Fibroblast of lung (primary cell): Measurements from ENCODE around the gene GEMIN8. TPM values are rescaled to one million over a fixed set of nuclear protein-coding genes. Genes with fewer than 3 reads are reported as not detected.

Experiments
- DNase-seq, 2 donors: peaks; one replicate each; pipeline versions ENCODE4 v3.0.0 to v3.0.0-alpha.2; 2010; ENCODE audit warnings: low read depth in 2 of 2
- H2AFZ ChIP-seq: 2 replicates; pipeline ENCODE4 v1.5.1; 2012; ENCODE audit warnings: low read length, control low read depth, inconsistent platforms
- H3K27ac ChIP-seq: 2 replicates; pipeline ENCODE4 v1.5.1; 2011; ENCODE audit warnings: low read length, control low read depth; ENCODE audit not compliant: insufficient read depth
- H3K27me3 ChIP-seq: 2 replicates; pipeline ENCODE4 v1.5.1; 2011; ENCODE audit warnings: mild to moderate bottlenecking, low read length; ENCODE audit not compliant: control insufficient read depth, insufficient read depth
- H3K36me3 ChIP-seq: 2 replicates; pipeline ENCODE4 v1.5.1; 2011; ENCODE audit warnings: low read length; ENCODE audit not compliant: control insufficient read depth, insufficient read depth
- H3K4me1 ChIP-seq: 2 replicates; pipeline ENCODE4 v1.5.1; 2011; ENCODE audit warnings: low read length; ENCODE audit not compliant: control insufficient read depth, insufficient read depth; ENCODE audit errors: extremely low read depth
- H3K4me2 ChIP-seq: 2 replicates; pipeline ENCODE4 v1.5.1; 2011; ENCODE audit warnings: low read length, control low read depth; ENCODE audit not compliant: insufficient read depth; ENCODE audit errors: extremely low read depth
- H3K4me3 ChIP-seq, 4 experiments: fragments of 200-600 bp in 1 of 4; sonication (generic) in 1 of 4; replicated peaks in 1 of 4; 2 replicates each; pipeline ENCODE4 v1.5.1; 2011 to 2016; ENCODE audit warnings: low read length in 4 of 4, low read depth in 3 of 4, mild to moderate bottlenecking in 3 of 4, control low read depth in 2 of 4, inconsistent platforms in 1 of 4, mixed read lengths in 1 of 4; ENCODE audit not compliant: insufficient read depth in 1 of 4; ENCODE audit errors: control extremely low read depth in 1 of 4
- H3K79me2 ChIP-seq: 2 replicates; pipeline ENCODE4 v1.5.1; 2012; ENCODE audit warnings: mild to moderate bottlenecking, low read length, inconsistent platforms; ENCODE audit not compliant: control insufficient read depth, insufficient read depth
- H3K9ac ChIP-seq: 2 replicates; pipeline ENCODE4 v1.5.1; 2011; ENCODE audit warnings: mild to moderate bottlenecking, low read length, control low read depth; ENCODE audit not compliant: insufficient read depth
- H3K9me3 ChIP-seq: 2 replicates; pipeline ENCODE4 v1.5.1; 2012; ENCODE audit warnings: low read depth, low read length; ENCODE audit not compliant: control insufficient read depth, insufficient read depth
- H4K20me1 ChIP-seq: 2 replicates; pipeline ENCODE4 v1.5.1; 2011; ENCODE audit warnings: low read length; ENCODE audit not compliant: control insufficient read depth, insufficient read depth; ENCODE audit errors: extremely low read depth
- EZH2 ChIP-seq: IDR thresholded peaks from 2 replicates; pipeline ENCODE4 v1.5.1; 2012; ENCODE audit warnings: low read length, control low read depth, mild to moderate bottlenecking; ENCODE audit errors: missing control alignments
- polyA plus RNA-seq, 2 donors: library from polyadenylated mRNA; depleted of rRNA in 1 of 2; stranded (reverse) in 1 of 2; unstranded in 1 of 2; fragments of >200 nt; gene quantifications; 2 replicates each; pipeline ENCODE4 v1.2.1, GENCODE V29; 2011 to 2012; ENCODE audit warnings: missing spikeins in 1 of 2
- total RNA-seq: library from RNA; depleted of rRNA; stranded (reverse); fragments of >200 nt; gene quantifications from 2 replicates; pipeline ENCODE4 v1.2.1, GENCODE V29; 2014
- TF ChIP-seq, protein P1 (sequence below), 2 donors: IDR thresholded peaks in 1 of 2; conservative IDR thresholded peaks in 1 of 2; 1 replicate in 1 of 2; 2 replicates in 1 of 2; pipeline ENCODE4 v1.5.1; 2011 to 2012; ENCODE audit warnings: low read length in 2 of 2, control low read depth in 1 of 2, inconsistent platforms in 1 of 2, low read depth in 1 of 2, mild to moderate bottlenecking in 1 of 2

GEMIN8 gene
- total and polyA plus RNA-seq, 2 donors (not counting 1 experiment from before 2014, with no cell fraction given) = 18.2 to 20.1 TPM

DNA sequence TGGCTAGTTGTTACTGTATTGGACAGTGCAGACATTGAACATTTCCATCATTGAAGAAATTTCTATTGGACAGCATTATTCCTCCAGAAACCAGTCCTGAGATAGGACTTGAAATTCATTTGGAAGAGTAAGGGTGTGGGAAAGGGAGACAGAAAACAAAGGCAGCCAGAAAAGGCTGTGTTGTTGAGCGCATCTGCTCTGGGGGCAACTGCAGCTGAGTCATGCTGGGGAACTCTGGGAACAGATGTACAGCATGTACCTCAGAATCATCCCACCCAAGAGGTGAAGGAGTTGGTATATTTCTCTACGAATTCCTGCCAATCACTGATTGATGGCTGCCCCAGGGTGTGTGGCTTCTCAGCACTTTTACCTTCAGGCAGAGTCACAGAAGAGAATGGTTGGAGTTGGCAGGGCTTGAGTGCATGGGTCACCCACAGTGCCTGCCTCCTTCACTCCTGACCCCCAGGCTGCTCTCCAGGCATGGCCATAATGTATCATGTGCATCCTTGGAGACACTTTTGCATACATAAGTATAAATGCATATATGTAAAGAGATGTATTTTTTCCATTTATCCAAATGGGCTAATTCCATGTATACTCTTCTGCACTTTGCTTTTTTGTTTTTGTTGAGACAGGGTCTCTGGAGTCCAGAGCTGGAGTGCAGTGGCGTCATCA is 39.4 kb downstream of the GEMIN8 start:
- H3K4me2 ChIP-seq = no peak overlapping the region
- DNase-seq = no peak
- H3K79me2 ChIP-seq = no peaks in the 10 kb centered on the region
- H3K27ac ChIP-seq = no peak overlapping the region
- no peaks in the 10 kb centered on the region for H3K27me3 ChIP-seq
- TF ChIP-seq EZH2 = no peak
- TF ChIP-seq, protein P1, sequence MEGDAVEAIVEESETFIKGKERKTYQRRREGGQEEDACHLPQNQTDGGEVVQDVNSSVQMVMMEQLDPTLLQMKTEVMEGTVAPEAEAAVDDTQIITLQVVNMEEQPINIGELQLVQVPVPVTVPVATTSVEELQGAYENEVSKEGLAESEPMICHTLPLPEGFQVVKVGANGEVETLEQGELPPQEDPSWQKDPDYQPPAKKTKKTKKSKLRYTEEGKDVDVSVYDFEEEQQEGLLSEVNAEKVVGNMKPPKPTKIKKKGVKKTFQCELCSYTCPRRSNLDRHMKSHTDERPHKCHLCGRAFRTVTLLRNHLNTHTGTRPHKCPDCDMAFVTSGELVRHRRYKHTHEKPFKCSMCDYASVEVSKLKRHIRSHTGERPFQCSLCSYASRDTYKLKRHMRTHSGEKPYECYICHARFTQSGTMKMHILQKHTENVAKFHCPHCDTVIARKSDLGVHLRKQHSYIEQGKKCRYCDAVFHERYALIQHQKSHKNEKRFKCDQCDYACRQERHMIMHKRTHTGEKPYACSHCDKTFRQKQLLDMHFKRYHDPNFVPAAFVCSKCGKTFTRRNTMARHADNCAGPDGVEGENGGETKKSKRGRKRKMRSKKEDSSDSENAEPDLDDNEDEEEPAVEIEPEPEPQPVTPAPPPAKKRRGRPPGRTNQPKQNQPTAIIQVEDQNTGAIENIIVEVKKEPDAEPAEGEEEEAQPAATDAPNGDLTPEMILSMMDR (conservative IDR thresholded peaks at IDR 0.05 in 1 of 2, IDR thresholded peaks at IDR 0.05 in 1 of 2; ENCODE audit: low read depth in 1 of 2, low read length in 2 of 2) = no peak
- H3K9ac ChIP-seq = no peak overlapping the region
- H4K20me1 ChIP-seq = no peaks in the 10 kb centered on the region
- no peaks in the 10 kb centered on the region for H3K9me3 ChIP-seq
- H3K4me3 ChIP-seq = no peak overlapping the region
- H3K36me3 ChIP-seq = no peaks in the 10 kb centered on the region
- H2AFZ ChIP-seq = no peak overlapping the region
- H3K4me1 ChIP-seq = no peaks in the 10 kb centered on the region

DNA sequence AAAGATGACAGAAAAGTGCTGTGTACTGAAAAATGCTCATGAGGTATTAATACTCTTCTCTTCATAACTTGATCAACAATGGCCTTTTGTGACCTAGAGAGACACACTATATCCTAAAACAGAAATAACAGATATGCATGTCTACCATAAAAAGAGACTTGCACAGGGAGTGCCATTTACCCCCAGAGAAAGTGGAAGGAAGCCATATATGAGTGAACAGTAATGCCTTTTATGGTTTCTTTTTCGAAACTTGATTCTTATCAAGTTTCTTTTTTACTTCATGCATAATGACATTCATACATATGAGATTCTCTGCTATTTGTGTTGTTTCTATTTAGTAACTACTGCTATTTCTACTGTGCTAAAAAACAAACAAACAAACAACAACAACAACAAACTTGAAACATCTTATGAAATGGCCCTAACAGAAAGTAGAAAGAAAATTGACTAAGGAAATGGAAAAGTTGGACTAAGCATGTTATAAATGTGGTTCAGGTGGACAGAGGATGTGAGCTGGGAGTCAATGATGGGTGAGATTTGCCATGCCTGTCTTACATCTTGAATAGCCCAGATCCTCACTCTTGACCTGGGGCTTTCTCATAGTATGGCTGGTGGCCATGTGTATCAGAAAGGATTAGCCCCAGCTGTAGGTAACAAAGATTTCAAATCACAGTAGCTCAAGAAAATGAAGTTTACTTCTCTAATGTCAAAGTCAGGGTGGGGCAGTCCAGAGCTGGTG is 43.8 kb downstream of the GEMIN8 start:
- H3K4me2 ChIP-seq = no peak overlapping the region
- no peak overlapping the region for H3K9ac ChIP-seq
- no peak overlapping the region for H3K4me3 ChIP-seq
- no peak for DNase-seq
- no peaks in the 10 kb centered on the region for H3K27me3 ChIP-seq
- no peak overlapping the region for H3K27ac ChIP-seq
- TF ChIP-seq EZH2 = no peak
- TF ChIP-seq, protein P1 (conservative IDR thresholded peaks at IDR 0.05 in 1 of 2, IDR thresholded peaks at IDR 0.05 in 1 of 2; ENCODE audit: low read depth in 1 of 2, low read length in 2 of 2) = no peak
- no peaks in the 10 kb centered on the region for H3K9me3 ChIP-seq
- H3K4me1 ChIP-seq = no peaks in the 10 kb centered on the region
- H3K36me3 ChIP-seq = no peaks in the 10 kb centered on the region
- no peak overlapping the region for H2AFZ ChIP-seq
- H4K20me1 ChIP-seq = no peaks in the 10 kb centered on the region
- H3K79me2 ChIP-seq = no peaks in the 10 kb centered on the region

DNA sequence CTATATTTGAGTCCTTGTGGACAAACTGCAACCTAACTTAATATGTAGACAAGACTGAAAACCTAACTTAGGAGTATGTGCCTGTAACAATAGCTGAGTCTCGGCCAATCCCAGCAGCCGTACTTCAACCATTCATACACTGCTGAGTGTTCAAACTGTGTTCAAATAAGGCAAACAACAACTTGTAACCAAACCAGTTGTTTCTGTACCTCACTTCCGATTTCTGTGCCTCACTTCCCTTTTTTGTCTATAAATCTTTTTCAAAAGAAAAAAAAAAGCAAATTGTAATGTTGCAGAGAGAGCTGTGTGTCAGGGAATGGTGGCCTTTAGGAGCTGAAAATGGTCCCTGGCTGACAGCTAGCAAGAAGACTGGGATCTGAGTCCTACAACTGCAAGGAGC is 46.0 kb downstream of the GEMIN8 start:
- no peak for DNase-seq
- Histone ChIP-seq H4K20me1 (no peaks in the 10 kb centered on the region), H3K36me3 (no peaks in the 10 kb centered on the region), H3K4me3 (no peak overlapping the region), H3K9ac (no peak overlapping the region), H3K79me2 (no peaks in the 10 kb centered on the region), H2AFZ (no peak overlapping the region), H3K27ac (no peak overlapping the region), H3K4me1 (no peaks in the 10 kb centered on the region), H3K4me2 (no peak overlapping the region), H3K9me3 (no peaks in the 10 kb centered on the region), H3K27me3 (no peaks in the 10 kb centered on the region)
- TF ChIP-seq EZH2 = no peak
- TF ChIP-seq, protein P1 (conservative IDR thresholded peaks at IDR 0.05 in 1 of 2, IDR thresholded peaks at IDR 0.05 in 1 of 2; ENCODE audit: low read depth in 1 of 2, low read length in 2 of 2) = no peak
